GM18861 (cell line): ENCODE measurements around the gene RSRC2.
"Not testable (repeated sequence)": the region's sequence is repeated elsewhere in the genome, so short reads cannot be mapped to it uniquely, and the experiment has no call there.

ENCODE experiments used
- ATAC-seq: cut with Tn5 transposase; IDR thresholded peaks from one replicate; pipeline ENCODE4 v1.9.1; 2021; ENCODE audit not compliant: unreplicated experiment

The RSRC2 gene

GRCh38 chr12:122526683-122527477 lies at the start of gene RSRC2, which contains the start of gene KNTC1:
TSS of gene RSRC2 (minus strand) at chr12:122526936. CDS start at chr12:122526853, 83 bp downstream.
TSS of gene KNTC1 (plus strand) at chr12:122527249. CDS start at chr12:122530064, 2,815 bp downstream.
- ATAC-seq, result peak; percentile 89

GRCh38 chr12:122571821-122572220 lies 45.1 kb upstream of the RSRC2 start:
- ATAC-seq, result no peak

GRCh38 chr12:122570006-122570405 lies 43.3 kb upstream of the RSRC2 start:
- ATAC-seq, result not testable (repeated sequence)

GRCh38 chr12:122569288-122569687 lies 42.6 kb upstream of the RSRC2 start:
- no peak for ATAC-seq

GRCh38 chr12:122566816-122567215 lies 40.1 kb upstream of the RSRC2 start:
- ATAC-seq, result not testable (repeated sequence)

GRCh38 chr12:122563361-122563760 lies 36.6 kb upstream of the RSRC2 start:
- ATAC-seq, result no peak

GRCh38 chr12:122560138-122560537 lies 33.4 kb upstream of the RSRC2 start:
- ATAC-seq, result no peak

GRCh38 chr12:122558745-122559641 lies 32.3 kb upstream of the RSRC2 start:
- ATAC-seq, result peak; percentile 43

- ATAC-seq, result no peak
Observed at GRCh38 chr12:122547330-122547729, 20.6 kb upstream of the RSRC2 start.

- peak; percentile 75 for ATAC-seq
Observed at GRCh38 chr12:122545855-122546254, 19.1 kb upstream of the RSRC2 start.

- ATAC-seq, result no peak
Observed at GRCh38 chr12:122544537-122544936, 17.8 kb upstream of the RSRC2 start.

- no peak for ATAC-seq
Observed at GRCh38 chr12:122538496-122538895, 11.8 kb upstream of the RSRC2 start.

GRCh38 chr12:122537021-122537420 lies 10.3 kb upstream of the RSRC2 start:
- ATAC-seq, result no peak

GRCh38 chr12:122533856-122534255 lies 7.1 kb upstream of the RSRC2 start:
- no peak for ATAC-seq

- ATAC-seq, result no peak
Observed at GRCh38 chr12:122528992-122529391, 2.3 kb upstream of the RSRC2 start.

GRCh38 chr12:122528582-122528981 lies 1.8 kb upstream of the RSRC2 start:
- no peak for ATAC-seq

- ATAC-seq, result no peak
Observed at GRCh38 chr12:122527478-122527944, 775 bp upstream of the RSRC2 start.

- no peak for ATAC-seq
Observed at GRCh38 chr12:122523846-122524718, 2.7 kb downstream of the RSRC2 start.

GRCh38 chr12:122523280-122523679 lies 3.5 kb downstream of the RSRC2 start:
- no peak for ATAC-seq

GRCh38 chr12:122520676-122521075 lies 6.1 kb downstream of the RSRC2 start:
- ATAC-seq, result no peak

GRCh38 chr12:122519418-122519817 lies 7.3 kb downstream of the RSRC2 start:
- ATAC-seq, result no peak
